Coronary artery (tissue), 2 donors: ENCODE results near the gene GNPTAB.

Source experiments
- DNase-seq: peaks from one replicate; pipeline ENCODE4 v3.0.0-alpha.2; 2017; ENCODE audit warnings: low spot score
- H3K27ac ChIP-seq, 2 donors: fragments of 200-600 bp; sonication (generic); one replicate each; pipeline ENCODE4 v1.5.1; 2016 to 2019
- H3K4me3 ChIP-seq: fragments of 200-600 bp; sonication (generic); 2 replicates; pipeline ENCODE4 v1.5.1; 2016; ENCODE audit warnings: mild to moderate bottlenecking, moderate library complexity
- TF ChIP-seq, protein P1 (sequence below): fragments of 200-600 bp; sonication (generic); IDR thresholded peaks from one replicate; pipeline ENCODE4 v1.5.1; 2019; ENCODE audit warnings: antibody characterized with exemption

The GNPTAB gene

DNA sequence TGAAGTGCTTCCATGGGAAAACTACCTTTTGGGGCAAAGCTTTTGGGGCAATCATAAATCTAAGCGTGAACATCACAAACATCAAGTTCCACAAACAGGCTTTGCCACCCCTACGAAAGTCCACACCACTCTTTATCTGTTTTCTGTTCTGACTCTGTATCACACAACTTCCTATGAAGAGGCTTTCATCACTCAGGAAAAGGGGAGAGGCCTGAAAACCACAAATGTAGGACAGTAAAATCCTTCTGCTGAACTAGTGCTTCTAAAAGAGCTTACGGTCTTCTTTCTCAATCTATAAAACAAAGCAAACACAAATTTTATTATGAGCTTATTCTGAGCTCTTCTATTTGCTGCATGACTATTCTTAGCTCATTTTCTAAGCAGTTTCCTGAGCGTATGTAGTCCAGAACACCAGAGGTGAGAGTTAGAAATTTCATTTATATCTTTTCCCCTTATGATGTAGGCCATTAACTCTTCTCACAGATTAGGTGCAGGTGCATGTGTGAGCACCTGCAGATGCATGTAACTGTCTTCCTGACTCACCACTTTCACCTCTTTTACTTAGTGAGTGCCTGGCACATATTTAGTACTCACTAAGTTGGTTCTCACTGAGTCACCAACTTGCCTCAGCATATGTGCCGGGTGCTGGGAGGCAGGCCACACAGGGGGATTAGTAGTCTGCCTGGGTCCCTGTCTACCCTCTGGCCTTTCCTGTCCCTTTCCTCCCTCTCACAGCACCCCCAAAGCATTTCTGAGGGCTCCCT, 58.6 kb downstream of the GNPTAB start:
- Histone ChIP-seq H3K4me3 (no peak overlapping the region), H3K27ac (no peak overlapping the region)
- TF ChIP-seq, protein P1, sequence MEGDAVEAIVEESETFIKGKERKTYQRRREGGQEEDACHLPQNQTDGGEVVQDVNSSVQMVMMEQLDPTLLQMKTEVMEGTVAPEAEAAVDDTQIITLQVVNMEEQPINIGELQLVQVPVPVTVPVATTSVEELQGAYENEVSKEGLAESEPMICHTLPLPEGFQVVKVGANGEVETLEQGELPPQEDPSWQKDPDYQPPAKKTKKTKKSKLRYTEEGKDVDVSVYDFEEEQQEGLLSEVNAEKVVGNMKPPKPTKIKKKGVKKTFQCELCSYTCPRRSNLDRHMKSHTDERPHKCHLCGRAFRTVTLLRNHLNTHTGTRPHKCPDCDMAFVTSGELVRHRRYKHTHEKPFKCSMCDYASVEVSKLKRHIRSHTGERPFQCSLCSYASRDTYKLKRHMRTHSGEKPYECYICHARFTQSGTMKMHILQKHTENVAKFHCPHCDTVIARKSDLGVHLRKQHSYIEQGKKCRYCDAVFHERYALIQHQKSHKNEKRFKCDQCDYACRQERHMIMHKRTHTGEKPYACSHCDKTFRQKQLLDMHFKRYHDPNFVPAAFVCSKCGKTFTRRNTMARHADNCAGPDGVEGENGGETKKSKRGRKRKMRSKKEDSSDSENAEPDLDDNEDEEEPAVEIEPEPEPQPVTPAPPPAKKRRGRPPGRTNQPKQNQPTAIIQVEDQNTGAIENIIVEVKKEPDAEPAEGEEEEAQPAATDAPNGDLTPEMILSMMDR, result no peak
- no peak for DNase-seq

DNA sequence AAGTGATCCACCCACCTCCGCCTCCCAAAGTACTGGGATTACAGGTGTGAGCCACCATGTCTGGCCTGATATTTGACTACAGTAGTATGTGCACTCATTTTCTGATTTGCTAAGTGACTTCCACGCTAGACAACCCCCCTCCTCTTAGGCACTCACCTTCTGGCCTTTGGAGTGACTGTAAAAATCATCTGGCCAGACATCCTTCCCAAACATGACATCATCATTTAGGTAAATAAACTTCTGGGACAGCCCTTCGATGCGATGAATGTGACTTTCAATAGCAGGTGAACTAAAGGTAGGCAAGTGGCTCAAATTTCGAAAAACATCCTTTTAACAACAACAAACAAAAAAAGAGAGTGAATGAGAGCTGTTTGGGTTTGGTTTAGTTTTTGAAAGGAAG, 60.9 kb downstream of the GNPTAB start:
- TF ChIP-seq, protein P1, result no peak
- no peak overlapping the region for H3K4me3 ChIP-seq

DNA sequence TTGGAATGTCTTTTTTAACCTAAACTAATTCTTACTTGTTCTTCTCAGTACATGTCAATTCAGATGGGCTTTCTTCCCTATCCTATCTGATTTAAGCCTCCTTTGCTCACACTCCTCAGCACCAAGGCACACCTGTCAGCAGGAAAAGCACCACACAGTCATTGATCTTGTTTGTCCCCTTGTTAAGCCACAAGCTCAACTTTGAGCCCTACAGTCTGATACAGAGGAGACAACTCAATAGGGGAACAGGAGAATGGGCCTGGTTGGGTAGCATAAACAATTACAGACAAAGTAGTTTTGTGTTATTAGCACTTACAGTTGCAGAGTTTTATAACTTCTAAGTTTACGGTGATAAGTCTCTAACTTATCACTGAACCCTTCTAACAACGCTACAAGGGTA, 62.0 kb downstream of the GNPTAB start:
- no peak overlapping the region for H3K27ac ChIP-seq
- TF ChIP-seq, protein P1, result no peak
- H3K4me3 ChIP-seq, result no peak overlapping the region
- DNase-seq, result no peak

More for the DNA sequence above, 60.9 kb downstream of the GNPTAB start:
- DNase-seq, result no peak
- no peak overlapping the region for H3K27ac ChIP-seq

DNA sequence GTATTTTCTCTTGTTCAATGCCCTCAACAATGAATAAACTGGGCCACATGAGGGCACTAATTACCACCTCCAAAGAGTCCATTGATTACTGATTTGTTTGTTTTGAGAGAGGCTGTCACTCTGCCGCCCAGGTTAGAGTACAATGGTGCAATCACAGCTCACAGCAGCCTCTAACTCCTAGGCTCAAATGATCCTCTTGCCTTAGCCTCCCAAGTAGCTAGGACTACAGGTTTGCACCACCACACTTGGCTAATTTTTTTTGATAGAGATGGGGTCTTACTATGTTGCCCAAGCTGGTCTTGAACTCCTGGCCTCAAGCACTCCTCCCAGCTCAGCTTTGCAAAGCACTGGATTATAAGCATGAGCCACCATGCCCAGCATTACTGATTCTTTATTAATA, 63.2 kb downstream of the GNPTAB start:
- no peak overlapping the region for H3K4me3 ChIP-seq
- no peak overlapping the region for H3K27ac ChIP-seq
- no peak for DNase-seq
- TF ChIP-seq, protein P1, result no peak

DNA sequence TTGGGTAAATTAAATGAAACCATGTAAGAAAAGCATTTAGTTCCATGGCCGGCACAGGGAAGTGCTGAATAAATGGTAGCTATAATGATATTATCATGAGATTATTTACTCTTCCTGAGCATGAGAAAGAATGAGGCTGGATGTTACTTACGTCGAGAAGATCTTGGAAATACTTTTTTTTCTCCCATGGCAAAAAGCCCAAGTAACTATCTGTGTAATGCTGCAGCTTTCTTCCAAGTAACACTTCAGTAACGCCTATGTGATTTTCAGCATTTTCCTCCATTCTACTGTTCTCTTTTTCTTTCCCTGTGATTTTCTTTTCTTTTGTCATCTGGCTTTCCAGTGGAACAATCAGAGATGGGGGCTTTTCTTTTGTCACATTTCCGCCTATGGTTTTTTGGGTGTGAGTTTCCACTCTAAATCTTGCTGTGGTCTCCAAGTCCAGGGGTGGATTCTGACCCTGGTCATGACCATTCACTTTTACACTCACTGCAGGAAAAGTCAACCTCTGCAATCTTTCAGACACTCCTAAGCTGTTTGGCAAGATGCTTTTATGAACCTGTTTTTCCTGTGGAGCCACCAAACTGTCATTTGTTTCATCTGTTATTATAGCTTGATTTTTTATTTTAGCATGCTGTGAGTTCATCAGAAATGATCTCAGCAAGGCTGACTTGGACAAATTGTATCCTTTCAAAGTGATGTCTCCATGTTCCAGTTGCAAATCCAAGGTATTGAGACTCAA, 66.5 kb downstream of the GNPTAB start:
- peak overlapping the region in 1 of 2 donors; percentile 56 for H3K27ac ChIP-seq
- no peak overlapping the region for H3K4me3 ChIP-seq
- TF ChIP-seq, protein P1, result no peak
- no peak for DNase-seq

DNA sequence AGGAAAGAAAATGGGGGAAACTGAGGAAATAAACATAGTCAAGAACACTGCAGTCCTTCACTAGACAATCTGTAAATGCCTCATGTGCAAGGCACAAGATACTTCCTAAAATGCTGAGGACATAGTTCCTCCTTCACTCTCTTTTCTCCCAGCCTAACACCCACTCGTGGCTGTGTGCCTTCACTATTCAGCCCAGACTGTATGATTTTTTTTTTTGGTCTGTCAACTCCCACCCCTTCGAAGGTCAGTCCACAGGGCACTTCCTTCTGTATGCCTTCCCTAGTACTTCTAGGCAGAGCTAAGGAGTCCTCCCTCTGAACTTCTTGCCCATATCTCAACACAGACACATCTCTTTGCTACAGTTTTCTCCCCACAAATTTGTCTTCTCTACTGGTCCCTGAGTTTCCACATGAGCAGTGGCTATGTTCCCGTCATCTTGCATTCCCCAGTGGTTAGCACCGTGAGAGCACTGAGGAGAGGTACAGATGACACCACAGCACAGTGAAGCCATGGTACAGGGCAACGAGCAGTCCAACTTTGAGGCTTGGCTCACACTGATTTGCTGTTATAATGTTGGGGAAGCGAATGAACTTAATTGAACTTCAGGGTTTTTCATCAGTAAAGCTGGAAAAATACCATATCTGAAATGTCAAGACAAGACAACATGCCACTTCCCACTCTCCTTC, 67.4 kb downstream of the GNPTAB start:
- Histone ChIP-seq H3K27ac (peak overlapping the region in 1 of 2 donors; percentile 56), H3K4me3 (no peak overlapping the region)
- DNase-seq, result no peak
- TF ChIP-seq, protein P1, result no peak
